Lung (tissue), 12 donors: ENCODE measurements around the gene CAMK2G. TPM values are rescaled to one million over a fixed set of nuclear protein-coding genes. Genes with fewer than 3 reads are reported as not detected.

Experiments used
- ATAC-seq: fragments of 200-7000 bp; cut with Tn5 transposase; one replicate; pipeline ENCODE4 v1.9.1; 2020; ENCODE audit warnings: moderate number of reproducible peaks; ENCODE audit not compliant: insufficient read depth, low FRiP score
- DNase-seq, 3 donors: peaks; one replicate each; pipeline ENCODE4 v3.0.0-alpha.2; 2013 to 2017
- H3K27ac ChIP-seq, 2 donors: one replicate each; pipeline ENCODE4 v1.5.1; 2013; ENCODE audit warnings: mild to moderate bottlenecking in 2 of 2, moderate library complexity in 2 of 2, control low read depth in 1 of 2, inconsistent platforms in 1 of 2, low read depth in 1 of 2, low read length in 1 of 2
- H3K27me3 ChIP-seq, 3 donors: one replicate each; pipeline ENCODE4 v1.5.1; 2013; ENCODE audit warnings: low read length in 2 of 3; ENCODE audit not compliant: control insufficient read depth in 3 of 3, insufficient read depth in 3 of 3
- H3K36me3 ChIP-seq, 4 donors: one replicate each; pipeline ENCODE4 v1.5.1; 2013; ENCODE audit warnings: low read length in 4 of 4, mild to moderate bottlenecking in 1 of 4, moderate library complexity in 1 of 4; ENCODE audit not compliant: control insufficient read depth in 4 of 4, insufficient read depth in 4 of 4
- H3K4me1 ChIP-seq, 5 donors: one replicate each; pipeline ENCODE4 v1.5.1; 2013; ENCODE audit warnings: low read length in 5 of 5, mild to moderate bottlenecking in 2 of 5, moderate library complexity in 1 of 5; ENCODE audit not compliant: control insufficient read depth in 5 of 5, insufficient read depth in 5 of 5
- H3K4me3 ChIP-seq: one replicate; pipeline ENCODE4 v1.5.1; 2013; ENCODE audit warnings: mild to moderate bottlenecking, control low read depth, moderate library complexity
- H3K9ac ChIP-seq, 2 donors: one replicate each; pipeline ENCODE4 v1.5.1; 2013; ENCODE audit warnings: low read length in 2 of 2, control low read depth in 1 of 2; ENCODE audit not compliant: insufficient read depth in 1 of 2
- H3K9me3 ChIP-seq, 4 donors: one replicate each; pipeline ENCODE4 v1.5.1; 2013; ENCODE audit warnings: low read length in 3 of 4, mild to moderate bottlenecking in 1 of 4, moderate library complexity in 1 of 4; ENCODE audit not compliant: control insufficient read depth in 4 of 4, insufficient read depth in 3 of 4
- WGBS, 2 donors: extraction: QIAGEN DNeasy Blood & Tissue Kit; methylation state at CpG; one replicate each; pipeline ENCODE4 v1.1.7; 2013; 5-methylcytosine and 5-hydroxymethylcytosine counted together
- polyA plus RNA-seq, 2 donors: library from polyadenylated mRNA; stranded (reverse); fragments of 200-250 nt; gene quantifications; one replicate each; pipeline ENCODE4 v1.2.1, GENCODE V29; 2013
- total RNA-seq, 2 donors: library from RNA; depleted of rRNA in 1 of 2; stranded (reverse); fragments of >200 nt in 1 of 2; gene quantifications; one replicate each; pipeline ENCODE4 v1.2.1, GENCODE V29; 2014 to 2021
- TF ChIP-seq, protein P1 (sequence below): IDR thresholded peaks from 2 replicates; pipeline ENCODE4 v1.5.1; 2012; ENCODE audit warnings: mild to moderate bottlenecking; ENCODE audit errors: control extremely low read depth, extremely low read depth
- donor health status: control.
- donor health status: control.
- donor health status: Bipolar disorder and iron deficiency.
- donor health status: healthy.
- donor health status: DM: yes; HTN: yes; CAD: no.

The CAMK2G gene
- total and polyA plus RNA-seq, 4 donors = 15.8 to 41.1 (median 29.0) TPM

DNA sequence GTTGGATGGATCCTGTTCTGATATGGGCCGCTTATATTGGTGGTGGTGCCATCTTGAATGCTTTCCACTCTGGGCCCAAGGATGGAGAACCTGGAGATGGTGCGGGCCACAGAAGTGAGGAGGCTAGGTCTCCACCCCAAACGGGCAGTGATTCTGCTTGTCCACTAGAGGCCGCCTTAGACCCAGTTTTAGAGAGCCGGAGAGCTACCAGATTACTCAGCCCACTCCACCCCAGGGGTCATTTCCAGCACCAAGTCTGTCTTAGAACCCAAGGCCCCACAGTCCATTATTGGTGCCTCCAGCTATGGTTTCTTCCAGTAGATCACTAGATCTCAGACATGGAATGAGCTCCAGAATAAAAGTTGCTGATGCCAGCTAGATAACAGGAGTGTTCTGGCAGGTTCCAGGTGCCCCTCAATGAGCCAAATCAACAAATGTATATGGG lies 11.8 kb upstream of the CAMK2G start:
- Histone ChIP-seq H3K9ac (no peak overlapping the region), H3K27me3 (no peaks in the 10 kb centered on the region), H3K4me1 (peaks cover 15 to 28% (median 17%) of the 10 kb centered on the region in 5 donors), H3K36me3 (no peaks in the 10 kb centered on the region), H3K4me3 (no peak overlapping the region), H3K27ac (peak overlapping the region; percentile 15 to 84), H3K9me3 (no peaks in the 10 kb centered on the region)
- ATAC-seq = peak; percentile 83
- 0 to 5% methylated on average over 5 of the region's 5 CpGs for WGBS, 2 donors
- TF ChIP-seq, protein P1, sequence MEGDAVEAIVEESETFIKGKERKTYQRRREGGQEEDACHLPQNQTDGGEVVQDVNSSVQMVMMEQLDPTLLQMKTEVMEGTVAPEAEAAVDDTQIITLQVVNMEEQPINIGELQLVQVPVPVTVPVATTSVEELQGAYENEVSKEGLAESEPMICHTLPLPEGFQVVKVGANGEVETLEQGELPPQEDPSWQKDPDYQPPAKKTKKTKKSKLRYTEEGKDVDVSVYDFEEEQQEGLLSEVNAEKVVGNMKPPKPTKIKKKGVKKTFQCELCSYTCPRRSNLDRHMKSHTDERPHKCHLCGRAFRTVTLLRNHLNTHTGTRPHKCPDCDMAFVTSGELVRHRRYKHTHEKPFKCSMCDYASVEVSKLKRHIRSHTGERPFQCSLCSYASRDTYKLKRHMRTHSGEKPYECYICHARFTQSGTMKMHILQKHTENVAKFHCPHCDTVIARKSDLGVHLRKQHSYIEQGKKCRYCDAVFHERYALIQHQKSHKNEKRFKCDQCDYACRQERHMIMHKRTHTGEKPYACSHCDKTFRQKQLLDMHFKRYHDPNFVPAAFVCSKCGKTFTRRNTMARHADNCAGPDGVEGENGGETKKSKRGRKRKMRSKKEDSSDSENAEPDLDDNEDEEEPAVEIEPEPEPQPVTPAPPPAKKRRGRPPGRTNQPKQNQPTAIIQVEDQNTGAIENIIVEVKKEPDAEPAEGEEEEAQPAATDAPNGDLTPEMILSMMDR = peak; percentile 89
- peak; percentile 81 to 89 (median 83) for DNase-seq

DNA sequence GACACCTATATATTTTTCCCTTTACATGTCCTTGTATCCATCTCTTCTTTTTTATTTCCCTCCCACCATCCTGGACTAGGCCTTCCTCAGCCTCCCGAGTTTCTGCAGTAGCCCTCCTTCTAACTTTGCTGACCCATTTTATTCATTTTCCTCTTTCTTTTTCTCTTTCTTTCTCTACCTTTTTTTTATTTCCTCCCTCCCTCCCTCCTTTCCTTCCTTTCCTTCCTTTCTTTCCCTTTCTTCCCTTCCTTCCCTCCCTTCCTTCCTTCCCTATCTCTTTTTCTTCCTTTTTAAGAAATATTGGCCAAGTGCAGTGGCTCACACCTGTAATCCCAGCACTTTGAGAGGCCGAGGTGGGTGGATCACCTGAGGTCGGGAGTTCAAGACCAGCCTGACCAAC lies 9.7 kb upstream of the CAMK2G start:
- TF ChIP-seq, protein P1 = no peak
- WGBS, 2 donors = 68 to 83% methylated on average over 3 of the region's 3 CpGs
- DNase-seq = no peak
- H3K9ac ChIP-seq = no peak overlapping the region
- no peaks in the 10 kb centered on the region for H3K36me3 ChIP-seq
- ATAC-seq = no peak
- H3K9me3 ChIP-seq = no peaks in the 10 kb centered on the region
- no peak overlapping the region for H3K27ac ChIP-seq
- H3K27me3 ChIP-seq = no peaks in the 10 kb centered on the region
- no peak overlapping the region for H3K4me3 ChIP-seq
- peaks cover 15 to 27% (median 16%) of the 10 kb centered on the region in 5 donors for H3K4me1 ChIP-seq

DNA sequence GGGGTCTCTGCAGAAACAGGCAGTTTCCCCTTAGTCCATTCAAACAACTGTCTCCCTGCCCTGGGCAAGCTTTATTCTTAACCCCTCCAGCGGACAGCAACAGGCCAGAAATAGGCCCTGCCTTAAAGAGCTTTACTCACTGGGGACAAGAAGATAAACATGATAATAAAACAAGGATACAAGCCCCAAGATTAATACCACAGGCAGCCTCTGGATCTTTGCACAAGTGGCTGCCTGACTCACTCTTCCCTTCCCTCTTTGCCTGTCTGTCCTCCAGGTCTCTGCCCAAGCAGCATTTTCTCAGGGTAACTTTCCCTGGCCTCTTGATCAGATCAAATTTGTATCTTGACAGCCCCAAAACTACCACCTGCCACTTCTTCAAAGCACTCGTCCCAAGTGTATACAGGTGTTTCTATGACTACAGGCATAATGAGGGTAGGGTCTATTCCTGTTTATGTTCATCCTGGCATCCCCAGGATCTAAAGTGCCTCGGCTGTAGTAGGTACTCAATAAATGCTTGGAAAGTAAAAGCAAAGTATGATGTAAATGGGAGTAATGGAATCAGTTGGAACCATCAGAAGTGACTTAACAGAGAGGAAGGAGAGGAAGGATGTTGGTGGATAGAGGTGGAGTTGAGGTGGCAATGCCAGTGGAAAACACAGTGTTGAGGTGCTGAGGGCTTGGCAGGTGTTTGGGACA lies 7.0 kb upstream of the CAMK2G start:
- Histone ChIP-seq H3K27ac (no peak overlapping the region), H3K4me3 (no peak overlapping the region), H3K9me3 (no peaks in the 10 kb centered on the region), H3K36me3 (no peaks in the 10 kb centered on the region), H3K9ac (no peak overlapping the region), H3K4me1 (peaks cover 0 to 3% (median 0%) of the 10 kb centered on the region in 5 donors), H3K27me3 (no peaks in the 10 kb centered on the region)
- TF ChIP-seq, protein P1 = no peak
- ATAC-seq (no peak), DNase-seq (no peak)
- 82 to 90% methylated on average over 3 of the region's 3 CpGs for WGBS, 2 donors
